Measurements from ENCODE around the gene HAS3. TPM values are rescaled to one million over a fixed set of nuclear protein-coding genes. Genes with fewer than 3 reads are reported as not detected.

The HAS3 gene
- total RNA-seq, 3 donors from 2014 or later, result 0.96 to 10.5 (median 2.5) TPM

- no peak for DNase-seq (ENCODE audit: low spot score in 2 of 2)
- H3K4me3 ChIP-seq, result no peak overlapping the region
- no peaks in the 10 kb centered on the region for H3K4me1 ChIP-seq
- H3K9me3 ChIP-seq, result no peaks in the 10 kb centered on the region
- TF ChIP-seq POLR2A (IDR thresholded peaks at IDR 0.05) (no peak), CTCF (IDR thresholded peaks at IDR 0.05) (no peak)
- H3K27ac ChIP-seq, result no peak overlapping the region
- H3K27me3 ChIP-seq, result no peaks in the 10 kb centered on the region
- intact Hi-C loops (cut with DNase I; ENCODE audit: low total_unique reads), result no loop called here
- no peaks in the 10 kb centered on the region for H3K36me3 ChIP-seq
Measured at GRCh38 chr16:69084289-69084688, 21.2 kb upstream of the HAS3 start.

GRCh38 chr16:69085032-69085695 is 20.3 kb upstream of the HAS3 start:
- no peak overlapping the region for H3K27ac ChIP-seq
- H3K27me3 ChIP-seq, result no peaks in the 10 kb centered on the region
- no peak for DNase-seq (ENCODE audit: low spot score in 2 of 2)
- intact Hi-C loops (cut with DNase I; ENCODE audit: low total_unique reads), result no loop called here
- no peaks in the 10 kb centered on the region for H3K9me3 ChIP-seq
- H3K36me3 ChIP-seq, result no peaks in the 10 kb centered on the region
- no peaks in the 10 kb centered on the region for H3K4me1 ChIP-seq
- H3K4me3 ChIP-seq, result no peak overlapping the region
- no peak for TF ChIP-seq POLR2A (IDR thresholded peaks at IDR 0.05)
- no peak for TF ChIP-seq CTCF (IDR thresholded peaks at IDR 0.05)
- TF ChIP-seq POLR2AphosphoS5 (IDR thresholded peaks at IDR 0.05), result no peak

- TF ChIP-seq POLR2AphosphoS5 (IDR thresholded peaks at IDR 0.05), result no peak
- intact Hi-C loops (cut with DNase I; ENCODE audit: low total_unique reads), result no loop called here
- Histone ChIP-seq H3K27me3 (no peaks in the 10 kb centered on the region), H3K4me1 (no peaks in the 10 kb centered on the region), H3K4me3 (no peak overlapping the region), H3K36me3 (no peaks in the 10 kb centered on the region), H3K9me3 (no peaks in the 10 kb centered on the region), H3K27ac (no peak overlapping the region)
- no peak for DNase-seq (ENCODE audit: low spot score in 2 of 2)
Measured at GRCh38 chr16:69087161-69087581, 18.3 kb upstream of the HAS3 start.

- no peaks in the 10 kb centered on the region for H3K27me3 ChIP-seq
- intact Hi-C loops (cut with DNase I; ENCODE audit: low total_unique reads), result no loop called here
- no peak overlapping the region for H3K27ac ChIP-seq
- TF ChIP-seq POLR2A (IDR thresholded peaks at IDR 0.05) (no peak), POLR2AphosphoS5 (IDR thresholded peaks at IDR 0.05) (no peak), CTCF (IDR thresholded peaks at IDR 0.05) (no peak)
- no peak overlapping the region for H3K4me3 ChIP-seq
- no peaks in the 10 kb centered on the region for H3K9me3 ChIP-seq
- H3K4me1 ChIP-seq, result no peaks in the 10 kb centered on the region
- H3K36me3 ChIP-seq, result no peaks in the 10 kb centered on the region
- no peak for DNase-seq (ENCODE audit: low spot score in 2 of 2)
Measured at GRCh38 chr16:69088684-69089083, 16.8 kb upstream of the HAS3 start.

- Histone ChIP-seq H3K27ac (no peak overlapping the region), H3K4me3 (no peak overlapping the region), H3K27me3 (no peaks in the 10 kb centered on the region), H3K36me3 (no peaks in the 10 kb centered on the region), H3K9me3 (no peaks in the 10 kb centered on the region), H3K4me1 (no peaks in the 10 kb centered on the region)
- intact Hi-C loops (cut with DNase I; ENCODE audit: low total_unique reads), result no loop called here
- TF ChIP-seq POLR2AphosphoS5 (IDR thresholded peaks at IDR 0.05) (no peak), POLR2A (IDR thresholded peaks at IDR 0.05) (no peak), CTCF (IDR thresholded peaks at IDR 0.05) (no peak)
- no peak for DNase-seq (ENCODE audit: low spot score in 2 of 2)
Measured at GRCh38 chr16:69089091-69089910, 16.2 kb upstream of the HAS3 start.
